Ovary (tissue), 3 donors: ENCODE results near the gene STX8.

Experiments used
- CTCF ChIP-seq, 3 donors: fragments of 450-650 bp in 2 of 3; fragments of 200-600 bp in 1 of 3; IDR thresholded peaks; one replicate each; pipeline versions ENCODE4 v1.5.1 to v1.8.0; 2016 to 2022; ENCODE audit warnings: antibody characterized with exemption in 3 of 3, mild to moderate bottlenecking in 1 of 3
- POLR2A ChIP-seq: fragments of 450-650 bp; IDR thresholded peaks from one replicate; pipeline ENCODE4 v1.6.1; 2017; ENCODE audit warnings: antibody characterized with exemption, mild to moderate bottlenecking, moderate library complexity
- donor health status: DM: no; HTN: no; CAD: no.

GRCh38 chr17:9292561-9292941 is 283.1 kb downstream of the STX8 start:
- TF ChIP-seq CTCF (IDR thresholded peaks at IDR 0.05) (no peak), POLR2A (no peak)
